Measurements from ENCODE around the gene ABCB9. TPM values are rescaled to one million over a fixed set of nuclear protein-coding genes. Genes with fewer than 3 reads are reported as not detected.

The ABCB9 gene
- total and polyA plus RNA-seq, 8 donors = 1.3 to 6.7 (median 3.1) TPM

GRCh38 chr12:122960193-122960569 is 6.1 kb downstream of the ABCB9 start:
- FAIRE-seq (no peak), ATAC-seq (no peak), DNase-seq (no peak)
- Histone ChIP-seq H3K27me3 (no peaks in the 10 kb centered on the region), H3K9me3 (no peaks in the 10 kb centered on the region), H3K27ac (no peak overlapping the region), H3K4me3 (no peak overlapping the region), H3K4me1 (peaks cover 12 to 25% (median 15%) of the 10 kb centered on the region in 3 donors), H3K36me3 (no peaks in the 10 kb centered on the region)
- no peak for TF ChIP-seq CTCF (IDR thresholded peaks at IDR 0.05)
- 94 to 96% methylated on average over 8 of the region's 8 CpGs for WGBS, 2 donors
- intact Hi-C loops (cut with DNase I) = no loop called here

- H3K36me3 ChIP-seq = no peaks in the 10 kb centered on the region
- no peak overlapping the region for H3K27ac ChIP-seq
- TF ChIP-seq CTCF (IDR thresholded peaks at IDR 0.05) = no peak
- 90 to 94% methylated on average over 29 to 35 of the region's 35 CpGs for WGBS, 2 donors
- ATAC-seq = no peak
- no peaks in the 10 kb centered on the region for H3K27me3 ChIP-seq
- no peak for FAIRE-seq
- H3K4me3 ChIP-seq = no peak overlapping the region
- H3K9me3 ChIP-seq = no peaks in the 10 kb centered on the region
- intact Hi-C loops (cut with DNase I) = loop anchor here (10.0 kb wide), 3 partner anchors 105 to 175 kb away; no protein-coding TSS in a partner anchor
- DNase-seq = no peak
- H3K4me1 ChIP-seq = peaks cover 12 to 25% (median 15%) of the 10 kb centered on the region in 3 donors
Observed at GRCh38 chr12:122959566-122960192, 6.6 kb downstream of the ABCB9 start.

- FAIRE-seq (no peak), DNase-seq (no peak), ATAC-seq (no peak)
- no peak for TF ChIP-seq CTCF (IDR thresholded peaks at IDR 0.05)
- H3K4me1 ChIP-seq = peaks cover 7 to 15% (median 9%) of the 10 kb centered on the region in 3 donors
- H3K27me3 ChIP-seq = no peaks in the 10 kb centered on the region
- intact Hi-C loops (cut with DNase I) = loop anchor here (10.0 kb wide), 3 partner anchors 104 to 174 kb away; no protein-coding TSS in a partner anchor
- no peaks in the 10 kb centered on the region for H3K9me3 ChIP-seq
- no peaks in the 10 kb centered on the region for H3K36me3 ChIP-seq
- 86 to 90% methylated on average over 5 of the region's 5 CpGs for WGBS, 2 donors
- no peak overlapping the region for H3K4me3 ChIP-seq
- no peak overlapping the region for H3K27ac ChIP-seq
Observed at GRCh38 chr12:122958198-122958888, 7.9 kb downstream of the ABCB9 start.

- H3K4me3 ChIP-seq = no peak overlapping the region
- H3K36me3 ChIP-seq = no peaks in the 10 kb centered on the region
- no peak for FAIRE-seq
- H3K27me3 ChIP-seq = no peaks in the 10 kb centered on the region
- no peak for TF ChIP-seq CTCF (IDR thresholded peaks at IDR 0.05)
- no peak for DNase-seq
- no peaks in the 10 kb centered on the region for H3K9me3 ChIP-seq
- intact Hi-C loops (cut with DNase I) = loop anchor here (10.0 kb wide), 3 partner anchors 101 to 171 kb away; no protein-coding TSS in a partner anchor
- no peak overlapping the region for H3K27ac ChIP-seq
- 77 to 79% methylated on average over 2 of the region's 2 CpGs for WGBS, 2 donors
- no peak for ATAC-seq
- H3K4me1 ChIP-seq = no peaks in the 10 kb centered on the region
Observed at GRCh38 chr12:122956035-122956434, 10.2 kb downstream of the ABCB9 start.

- Histone ChIP-seq H3K27me3 (no peaks in the 10 kb centered on the region), H3K9me3 (no peaks in the 10 kb centered on the region), H3K4me3 (no peak overlapping the region), H3K36me3 (no peaks in the 10 kb centered on the region), H3K4me1 (no peaks in the 10 kb centered on the region), H3K27ac (no peak overlapping the region)
- FAIRE-seq = no peak
- no peak for ATAC-seq
- TF ChIP-seq CTCF (IDR thresholded peaks at IDR 0.05) = no peak
- intact Hi-C loops (cut with DNase I) = loop anchor here (10.0 kb wide), 3 partner anchors 100 to 170 kb away; no protein-coding TSS in a partner anchor
- 67 to 69% methylated on average over 8 of the region's 8 CpGs for WGBS, 2 donors
- DNase-seq = no peak
Observed at GRCh38 chr12:122955156-122955555, 11.1 kb downstream of the ABCB9 start.

Data from pancreas (tissue), 10 donors.